ENCODE measurements around the gene HSPA8.

DNA sequence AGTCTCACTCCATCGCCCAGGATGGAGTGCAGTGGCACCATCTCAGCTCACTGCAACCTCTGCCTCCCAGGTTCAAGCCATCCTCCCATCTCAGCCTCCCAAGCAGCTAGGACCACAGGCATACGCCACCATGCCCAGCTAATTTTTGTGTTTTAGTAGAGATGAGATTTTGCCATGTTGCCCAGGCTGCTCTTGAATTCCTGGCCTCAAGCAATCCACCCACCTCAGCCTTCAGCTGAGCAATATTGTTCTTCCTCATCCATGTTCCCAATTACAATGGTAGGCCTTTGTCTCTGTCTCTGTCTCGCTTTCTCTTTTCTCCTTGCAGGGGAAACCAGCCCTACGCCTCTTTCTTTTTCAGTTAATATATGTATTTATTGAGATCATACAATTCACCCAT, 10.3 kb downstream of the HSPA8 start:
- TF ChIP-seq SUZ12 (IDR thresholded peaks at IDR 0.05) (no peak), FOXM1 (IDR thresholded peaks at IDR 0.05; ENCODE audit: borderline replicate concordance) (no peak), SP1 (IDR thresholded peaks at IDR 0.05) (no peak), FOXK2 (IDR thresholded peaks at IDR 0.05) (no peak), NFRKB (IDR thresholded peaks at IDR 0.05) (no peak), L3MBTL2 (conservative IDR thresholded peaks at IDR 0.05) (no peak), ZNF384 (IDR thresholded peaks at IDR 0.05) (no peak), LEF1 (IDR thresholded peaks at IDR 0.05; ENCODE audit: borderline replicate concordance) (no peak), FOXA1 (IDR thresholded peaks at IDR 0.05) (no peak), BHLHE40 (IDR thresholded peaks at IDR 0.05; ENCODE audit: borderline replicate concordance) (no peak), ELF4 (IDR thresholded peaks at IDR 0.05) (no peak), TARDBP (IDR thresholded peaks at IDR 0.05) (no peak), HDGF (IDR thresholded peaks at IDR 0.05; ENCODE audit: borderline replicate concordance) (no peak)
- TF ChIP-seq, protein P1, sequence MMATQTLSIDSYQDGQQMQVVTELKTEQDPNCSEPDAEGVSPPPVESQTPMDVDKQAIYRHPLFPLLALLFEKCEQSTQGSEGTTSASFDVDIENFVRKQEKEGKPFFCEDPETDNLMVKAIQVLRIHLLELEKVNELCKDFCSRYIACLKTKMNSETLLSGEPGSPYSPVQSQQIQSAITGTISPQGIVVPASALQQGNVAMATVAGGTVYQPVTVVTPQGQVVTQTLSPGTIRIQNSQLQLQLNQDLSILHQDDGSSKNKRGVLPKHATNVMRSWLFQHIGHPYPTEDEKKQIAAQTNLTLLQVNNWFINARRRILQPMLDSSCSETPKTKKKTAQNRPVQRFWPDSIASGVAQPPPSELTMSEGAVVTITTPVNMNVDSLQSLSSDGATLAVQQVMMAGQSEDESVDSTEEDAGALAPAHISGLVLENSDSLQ (IDR thresholded peaks at IDR 0.05), result no peak
